K562 (cell line): ENCODE results near the gene TAS2R9. TPM values are rescaled to one million over a fixed set of nuclear protein-coding genes. Genes with fewer than 3 reads are reported as not detected.

ENCODE experiments used
- ATAC-seq: fragments of 200-7000 bp; cut with Tn5 transposase; 3 replicates; pipeline ENCODE4 v1.9.1; 2020; ENCODE audit warnings: moderate library complexity
- BruUV-seq: library from RNA; stranded (reverse); fragments of 400-500 nt; replicated peaks from 2 replicates; lab custom pipeline; 2021; lab: Mats Ljungman, UMichigan
- CTCF ChIA-PET: fragments of 300-600 bp; formaldehyde crosslinking; extraction: SDS; loops from one replicate; lab custom pipeline; 2021; ENCODE audit warnings: low intra/inter-chr PET ratio; lab: Yijun Ruan, JAX
- POLR2A ChIA-PET: fragments of 300-600, 350-650 bp; sonication (Branson Sonifier 250); formaldehyde crosslinking; extraction: SDS; loops from one replicate; lab custom pipeline; 2021; ENCODE audit warnings: antibody characterized with exemption, inconsistent platforms; lab: Yijun Ruan, JAX
- DNase-seq, 4 experiments: peaks; one replicate each; pipeline versions ENCODE4 v3.0.0 to v3.0.0-alpha.2; 2011 to 2018; ENCODE audit warnings: low spot score in 3 of 4, mixed read lengths in 3 of 4; ENCODE audit errors: extremely low read depth in 1 of 4
- FAIRE-seq: peaks from 2 replicates; lab custom pipeline; 2011; peaks lifted over from hg19 to GRCh38; lab: Jason Lieb, UNC
- H2AFZ ChIP-seq: 2 replicates; pipeline ENCODE4 v1.6.0; 2011; ENCODE audit warnings: low read depth, low read length, control low read depth, inconsistent platforms
- H3K27ac ChIP-seq: fragments of 200-600 bp; 3 replicates; pipeline ENCODE4 v1.8.0; 2011; ENCODE audit warnings: low read depth, mild to moderate bottlenecking, control low read depth, inconsistent platforms, low read length, moderate library complexity, mixed read lengths; ENCODE audit errors: extremely low read depth
- H3K27me3 ChIP-seq, 2 experiments: fragments of 300-600 bp in 1 of 2; 2 replicates in 1 of 2; 3 replicates in 1 of 2; pipeline versions ENCODE4 v1.6.0 to v1.8.0; 2011; ENCODE audit warnings: inconsistent platforms in 2 of 2, low read length in 2 of 2, mild to moderate bottlenecking in 1 of 2, mixed read lengths in 1 of 2, moderate library complexity in 1 of 2; ENCODE audit not compliant: control insufficient read depth in 2 of 2, insufficient read depth in 2 of 2
- H3K36me3 ChIP-seq: fragments of 300-600 bp; 3 replicates; pipeline ENCODE4 v1.8.0; 2011; ENCODE audit warnings: mild to moderate bottlenecking, low read length, inconsistent platforms; ENCODE audit not compliant: control insufficient read depth, insufficient read depth
- H3K4me1 ChIP-seq, 2 experiments: fragments of 200-600 bp in 1 of 2; replicated peaks in 1 of 2; 2 replicates in 1 of 2; 3 replicates in 1 of 2; pipeline versions ENCODE4 v1.5.1 to v1.8.0; 2011; ENCODE audit warnings: inconsistent platforms in 2 of 2, low read length in 2 of 2, mild to moderate bottlenecking in 1 of 2, mixed read lengths in 1 of 2, moderate library complexity in 1 of 2; ENCODE audit not compliant: control insufficient read depth in 2 of 2, insufficient read depth in 2 of 2
- H3K4me2 ChIP-seq: 2 replicates; pipeline ENCODE4 v1.6.1; 2011; ENCODE audit warnings: low read length, control low read depth, inconsistent platforms, mixed read lengths; ENCODE audit not compliant: insufficient read depth
- H3K4me3 ChIP-seq: fragments of 200-600 bp; sonication (generic), shearing (Covaris generic); 2 replicates; pipeline ENCODE4 v1.5.1; 2016; ENCODE audit warnings: control low read depth, inconsistent platforms
- H3K79me2 ChIP-seq: fragments of 200-600 bp; 3 replicates; pipeline ENCODE4 v1.8.0; 2011; ENCODE audit warnings: low read length, inconsistent platforms; ENCODE audit not compliant: control insufficient read depth, insufficient read depth
- H3K9ac ChIP-seq, 2 experiments: 2 replicates each; pipeline versions ENCODE4 v1.6.0 to v1.6.1; 2011; ENCODE audit warnings: low read depth in 2 of 2, low read length in 2 of 2, control low read depth in 1 of 2, inconsistent platforms in 1 of 2, mild to moderate bottlenecking in 1 of 2, mixed read lengths in 1 of 2; ENCODE audit not compliant: insufficient read depth in 1 of 2
- H3K9me1 ChIP-seq: one replicate; pipeline ENCODE4 v1.6.0; 2011; ENCODE audit warnings: inconsistent platforms, mild to moderate bottlenecking, low read length, moderate library complexity; ENCODE audit not compliant: control insufficient read depth, insufficient read depth
- H3K9me3 ChIP-seq: replicated peaks from 2 replicates; pipeline ENCODE4 v1.5.1; 2011; ENCODE audit warnings: low read depth, low read length, inconsistent platforms; ENCODE audit not compliant: control insufficient read depth, insufficient read depth
- H4K20me1 ChIP-seq: replicated peaks from 2 replicates; pipeline ENCODE4 v1.6.1; 2011; ENCODE audit warnings: low read length, inconsistent platforms, mixed read lengths; ENCODE audit not compliant: control insufficient read depth, insufficient read depth
- HMG20A ChIP-seq: fragments of 450-650 bp; formaldehyde crosslinking; conservative IDR thresholded peaks from 2 replicates; pipeline ENCODE4 v1.4.0; 2020; ENCODE audit warnings: mild to moderate bottlenecking, mixed read lengths
- PYGO2 ChIP-seq: fragments of 450-650 bp; IDR thresholded peaks from 2 replicates; pipeline ENCODE4 v1.6.1; 2016; ENCODE audit warnings: mild to moderate bottlenecking, missing genetic modification characterization, moderate library complexity, missing compliant biosample characterization
- RAD51 ChIP-seq: fragments of 450-650 bp; IDR thresholded peaks from 2 replicates; pipeline ENCODE4 v1.7.1; 2016; ENCODE audit warnings: low read depth, mild to moderate bottlenecking, borderline replicate concordance
- RFX5 ChIP-seq: IDR thresholded peaks from 2 replicates; pipeline ENCODE4 v1.6.1; 2011; ENCODE audit warnings: low read depth, mild to moderate bottlenecking, improper control_type of control experiment, low read length
- SMC3 ChIP-seq: conservative IDR thresholded peaks from 2 replicates; pipeline ENCODE4 v1.6.1; 2011; ENCODE audit warnings: low read depth, low read length, improper control_type of control experiment; ENCODE audit not compliant: insufficient read depth
- WGBS: fragments of 100-300 bp; shearing (Covaris generic); methylation state at CpG from one replicate; pipeline ENCODE4 v1.1.6; 2016; ENCODE audit warnings: low coverage, mixed read lengths; ENCODE audit not compliant: insufficient coverage; ENCODE audit errors: missing lambda C conversion rate; 5-methylcytosine and 5-hydroxymethylcytosine counted together
- in situ Hi-C: fragments of 300-500 bp; cut with MboI; formaldehyde crosslinking; loops from 4 replicates; pipeline ENCODE4 v1.15.0; 2018; ENCODE audit warnings: inconsistent platforms, mixed read lengths
- intact Hi-C: fragments of 100-400 bp; cut with micrococcal nuclease; formaldehyde crosslinking; loops from 2 replicates; pipeline ENCODE4 v1.14.2; 2022
- polyA plus RNA-seq, 8 experiments: library from polyadenylated mRNA; depleted of rRNA in 4 of 8; stranded (reverse) in 5 of 8; unstranded in 3 of 8; fragments of >200 nt; fragmentation: Nextera tagmentation in 2 of 8; fragmentation: Illumina TruSeq in 1 of 8; extraction: Ambion mirVana in 2 of 8; extraction: Trizol in 1 of 8; gene quantifications; 2 replicates each; pipeline versions ENCODE4 v1.2.1 to v1.2.3, GENCODE V29; 2011 to 2014; ENCODE audit warnings: inconsistent platforms in 1 of 8, missing spikeins in 1 of 8
- total RNA-seq, 7 experiments: library from RNA; depleted of rRNA in 6 of 7; stranded (reverse); fragments of >200 nt in 6 of 7; fragmentation: Illumina TruSeq in 2 of 7; extraction: Trizol in 2 of 7; gene quantifications; 2 replicates each; pipeline versions ENCODE4 v1.2.1 to v1.2.3, GENCODE V29; 2011 to 2021; ENCODE audit warnings: low replicate concordance in 1 of 7
- TF ChIP-seq, protein P1 (sequence below): fragments of 450-650 bp; formaldehyde crosslinking; IDR thresholded peaks from 2 replicates; pipeline ENCODE4 v1.4.0; 2020; ENCODE audit warnings: mild to moderate bottlenecking, mixed read lengths
- TF ChIP-seq, protein P2 (sequence below), 3 experiments: IDR thresholded peaks in 2 of 3; conservative IDR thresholded peaks in 1 of 3; 2 replicates each; pipeline ENCODE4 v1.5.1; 2011 to 2012; ENCODE audit warnings: low read length in 3 of 3, mild to moderate bottlenecking in 3 of 3, control low read depth in 2 of 3, improper control_type of control experiment in 1 of 3, inconsistent platforms in 1 of 3, low read depth in 1 of 3, mixed read lengths in 1 of 3, moderate library complexity in 1 of 3; ENCODE audit not compliant: insufficient read depth in 2 of 3
- TF ChIP-seq, protein P3 (sequence below): IDR thresholded peaks from 2 replicates; pipeline ENCODE4 v1.6.1; 2012; ENCODE audit warnings: low read depth, low read length, improper control_type of control experiment, borderline replicate concordance

Gene TAS2R9
- total and polyA plus RNA-seq, 9 of the 15 experiments (the other 6 are each of a cell fraction or from before 2014, with no cell fraction given), result not detected

DNA sequence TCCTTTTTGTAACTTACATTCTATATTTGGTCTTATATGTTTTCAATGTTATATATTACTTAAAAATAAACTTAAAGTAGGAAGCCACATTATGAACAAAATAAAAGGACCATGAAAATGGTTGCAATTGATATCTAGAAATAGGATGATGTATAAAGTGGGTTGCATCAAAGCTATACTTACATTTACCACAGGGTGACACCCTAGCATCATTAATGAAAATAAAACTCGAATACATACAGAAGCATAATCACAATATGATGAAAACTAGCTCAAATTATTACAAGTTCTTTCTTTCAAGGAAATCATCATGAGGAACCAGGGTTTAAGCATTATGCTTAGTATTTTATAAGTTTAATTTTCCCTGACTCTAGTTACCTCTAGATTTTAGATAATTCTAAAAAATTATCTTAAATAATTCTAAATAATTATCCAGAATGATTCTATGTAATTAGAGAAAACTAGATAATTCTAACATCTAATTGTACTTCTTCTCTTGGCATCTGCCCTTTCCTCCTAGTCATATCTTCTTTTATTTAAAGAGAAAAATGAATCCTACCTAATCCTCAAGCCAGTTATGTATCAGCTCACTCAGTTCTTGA is 38.7 kb downstream of the TAS2R9 start:
- in situ Hi-C loops (loop anchor here (10.0 kb wide), 1 partner anchor 424 kb away; no protein-coding TSS in a partner anchor), intact Hi-C loops (loop anchor here (1.0 to 2.0 kb wide), 2 partner anchors 428 to 715 kb away; no protein-coding TSS in a partner anchor)
- CTCF ChIA-PET, result interaction anchor here (0.6 to 3.2 kb wide), 5 partner anchors 428 to 1272 kb away, joined by 3 to 41 read pairs (median 4); no protein-coding TSS in a partner anchor
- BruUV-seq, result no TSS peak
- Histone ChIP-seq H3K9me3 (no peaks in the 10 kb centered on the region), H3K9me1 (no peaks in the 10 kb centered on the region), H3K4me3 (no peak overlapping the region), H3K27me3 (peaks cover 0 to 4% of the 10 kb centered on the region in 2 experiments; a peak in 1 of 5 replicates), H3K9ac (no peak overlapping the region), H3K36me3 (no peaks in the 10 kb centered on the region), H3K27ac (no peak overlapping the region), H4K20me1 (no peaks in the 10 kb centered on the region), H3K4me2 (no peak overlapping the region), H3K4me1 (no peaks in the 10 kb centered on the region), H2AFZ (no peak overlapping the region), H3K79me2 (no peaks in the 10 kb centered on the region)
- DNase-seq (peak; percentile 5 to 17 (median 7)), ATAC-seq (no peak), FAIRE-seq (peak; percentile 57)
- 0% methylated on average over 1 of the region's 1 CpG for WGBS
- POLR2A ChIA-PET, result interaction anchor here (0.6 kb wide), 1 partner anchor 1446 kb away, joined by 3 read pairs; no protein-coding TSS in a partner anchor
- TF ChIP-seq HMG20A (CRISPR knock-in tag) (no peak), SMC3 (peak; percentile 53; the same call in 1 of the 2 replicates), RFX5 (no peak), PYGO2 (no peak), RAD51 (no peak)
- TF ChIP-seq, protein P1, sequence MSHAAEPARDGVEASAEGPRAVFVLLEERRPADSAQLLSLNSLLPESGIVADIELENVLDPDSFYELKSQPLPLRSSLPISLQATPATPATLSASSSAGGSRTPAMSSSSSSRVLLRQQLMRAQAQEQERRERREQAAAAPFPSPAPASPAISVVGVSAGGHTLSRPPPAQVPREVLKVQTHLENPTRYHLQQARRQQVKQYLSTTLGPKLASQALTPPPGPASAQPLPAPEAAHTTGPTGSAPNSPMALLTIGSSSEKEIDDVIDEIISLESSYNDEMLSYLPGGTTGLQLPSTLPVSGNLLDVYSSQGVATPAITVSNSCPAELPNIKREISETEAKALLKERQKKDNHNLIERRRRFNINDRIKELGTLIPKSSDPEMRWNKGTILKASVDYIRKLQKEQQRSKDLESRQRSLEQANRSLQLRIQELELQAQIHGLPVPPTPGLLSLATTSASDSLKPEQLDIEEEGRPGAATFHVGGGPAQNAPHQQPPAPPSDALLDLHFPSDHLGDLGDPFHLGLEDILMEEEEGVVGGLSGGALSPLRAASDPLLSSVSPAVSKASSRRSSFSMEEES, result no peak
- TF ChIP-seq, protein P2, sequence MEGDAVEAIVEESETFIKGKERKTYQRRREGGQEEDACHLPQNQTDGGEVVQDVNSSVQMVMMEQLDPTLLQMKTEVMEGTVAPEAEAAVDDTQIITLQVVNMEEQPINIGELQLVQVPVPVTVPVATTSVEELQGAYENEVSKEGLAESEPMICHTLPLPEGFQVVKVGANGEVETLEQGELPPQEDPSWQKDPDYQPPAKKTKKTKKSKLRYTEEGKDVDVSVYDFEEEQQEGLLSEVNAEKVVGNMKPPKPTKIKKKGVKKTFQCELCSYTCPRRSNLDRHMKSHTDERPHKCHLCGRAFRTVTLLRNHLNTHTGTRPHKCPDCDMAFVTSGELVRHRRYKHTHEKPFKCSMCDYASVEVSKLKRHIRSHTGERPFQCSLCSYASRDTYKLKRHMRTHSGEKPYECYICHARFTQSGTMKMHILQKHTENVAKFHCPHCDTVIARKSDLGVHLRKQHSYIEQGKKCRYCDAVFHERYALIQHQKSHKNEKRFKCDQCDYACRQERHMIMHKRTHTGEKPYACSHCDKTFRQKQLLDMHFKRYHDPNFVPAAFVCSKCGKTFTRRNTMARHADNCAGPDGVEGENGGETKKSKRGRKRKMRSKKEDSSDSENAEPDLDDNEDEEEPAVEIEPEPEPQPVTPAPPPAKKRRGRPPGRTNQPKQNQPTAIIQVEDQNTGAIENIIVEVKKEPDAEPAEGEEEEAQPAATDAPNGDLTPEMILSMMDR (IDR thresholded peaks at IDR 0.05 in 2 of 3, conservative IDR thresholded peaks at IDR 0.05 in 1 of 3; ENCODE audit: insufficient read depth in 2 of 3, low read depth in 1 of 3, low read length in 3 of 3), result peak in 2 of 3 experiments; percentile 40 to 67; a peak in 3 of 6 replicates
- TF ChIP-seq, protein P3, sequence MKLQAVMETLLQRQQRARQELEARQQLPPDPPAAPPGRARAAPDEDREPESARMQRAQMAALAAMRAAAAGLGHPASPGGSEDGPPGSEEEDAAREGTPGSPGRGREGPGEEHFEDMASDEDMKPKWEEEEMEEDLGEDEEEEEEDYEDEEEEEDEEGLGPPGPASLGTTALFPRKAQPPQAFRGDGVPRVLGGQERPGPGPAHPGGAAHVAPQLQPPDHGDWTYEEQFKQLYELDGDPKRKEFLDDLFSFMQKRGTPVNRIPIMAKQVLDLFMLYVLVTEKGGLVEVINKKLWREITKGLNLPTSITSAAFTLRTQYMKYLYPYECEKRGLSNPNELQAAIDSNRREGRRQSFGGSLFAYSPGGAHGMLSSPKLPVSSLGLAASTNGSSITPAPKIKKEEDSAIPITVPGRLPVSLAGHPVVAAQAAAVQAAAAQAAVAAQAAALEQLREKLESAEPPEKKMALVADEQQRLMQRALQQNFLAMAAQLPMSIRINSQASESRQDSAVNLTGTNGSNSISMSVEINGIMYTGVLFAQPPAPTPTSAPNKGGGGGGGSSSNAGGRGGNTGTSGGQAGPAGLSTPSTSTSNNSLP, result 0 out of 2 replicates have a peak, but pooled peaks have one; percentile 43
